Measurements from ENCODE around the gene PSG4.
"Not testable (repeated sequence)": the region's sequence is repeated elsewhere in the genome, so short reads cannot be mapped to it uniquely, and the experiment has no call there.

DNA sequence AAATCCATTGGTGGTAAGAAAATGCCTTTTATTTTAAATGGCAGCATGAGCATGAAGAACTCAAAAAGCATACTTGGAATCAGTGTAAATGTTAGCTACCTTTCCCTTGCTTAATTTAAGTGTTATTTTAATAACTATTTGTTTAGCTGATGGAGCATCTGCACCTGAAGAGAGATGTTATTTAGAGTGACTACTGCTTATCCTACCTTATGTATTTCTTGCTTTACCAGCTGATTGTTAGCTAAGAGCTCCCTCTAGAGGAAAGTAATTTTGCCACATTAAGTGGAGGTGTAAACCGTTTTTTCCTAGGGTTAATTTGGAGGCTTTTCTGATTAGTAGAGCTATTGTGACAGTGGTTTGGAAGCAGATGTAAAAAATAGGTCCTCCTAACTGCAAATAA, 21.5 kb upstream of the PSG4 start:
- TF ChIP-seq, protein P1, sequence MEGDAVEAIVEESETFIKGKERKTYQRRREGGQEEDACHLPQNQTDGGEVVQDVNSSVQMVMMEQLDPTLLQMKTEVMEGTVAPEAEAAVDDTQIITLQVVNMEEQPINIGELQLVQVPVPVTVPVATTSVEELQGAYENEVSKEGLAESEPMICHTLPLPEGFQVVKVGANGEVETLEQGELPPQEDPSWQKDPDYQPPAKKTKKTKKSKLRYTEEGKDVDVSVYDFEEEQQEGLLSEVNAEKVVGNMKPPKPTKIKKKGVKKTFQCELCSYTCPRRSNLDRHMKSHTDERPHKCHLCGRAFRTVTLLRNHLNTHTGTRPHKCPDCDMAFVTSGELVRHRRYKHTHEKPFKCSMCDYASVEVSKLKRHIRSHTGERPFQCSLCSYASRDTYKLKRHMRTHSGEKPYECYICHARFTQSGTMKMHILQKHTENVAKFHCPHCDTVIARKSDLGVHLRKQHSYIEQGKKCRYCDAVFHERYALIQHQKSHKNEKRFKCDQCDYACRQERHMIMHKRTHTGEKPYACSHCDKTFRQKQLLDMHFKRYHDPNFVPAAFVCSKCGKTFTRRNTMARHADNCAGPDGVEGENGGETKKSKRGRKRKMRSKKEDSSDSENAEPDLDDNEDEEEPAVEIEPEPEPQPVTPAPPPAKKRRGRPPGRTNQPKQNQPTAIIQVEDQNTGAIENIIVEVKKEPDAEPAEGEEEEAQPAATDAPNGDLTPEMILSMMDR (IDR thresholded peaks at IDR 0.05), result not testable (repeated sequence)
- TF ChIP-seq POLR2A (IDR thresholded peaks at IDR 0.05), result not testable (repeated sequence)

All from heart left ventricle (tissue), 13 donors.